ENCODE results near the gene LSS. TPM values are rescaled to one million over a fixed set of nuclear protein-coding genes. Genes with fewer than 3 reads are reported as not detected.

LSS gene
- total RNA-seq, 1 experiment from 2014 or later = 101 TPM

GRCh38 chr21:46266946-46267345 lies 38.4 kb upstream of the LSS start (continued):
- no peak for TF ChIP-seq CDX4 (CRISPR knock-in tag; IDR thresholded peaks at IDR 0.05; ENCODE audit: borderline replicate concordance)

GRCh38 chr21:46265736-46266525 lies 37.4 kb upstream of the LSS start:
- POLR2A ChIA-PET = no interaction called here
- no peak for ATAC-seq
- H3K4me1 Mint-ChIP-seq = no peaks in the 10 kb centered on the region
- H3K27me3 Mint-ChIP-seq (ENCODE audit: low read depth) = no peaks in the 10 kb centered on the region
- no peaks in the 10 kb centered on the region for H3K9me3 Mint-ChIP-seq
- no peak overlapping the region for H3K27ac Mint-ChIP-seq
- H3K36me3 Mint-ChIP-seq = peaks cover 60% of the 10 kb centered on the region
- no peak for TF ChIP-seq PREB (CRISPR knock-in tag; IDR thresholded peaks at IDR 0.05; ENCODE audit: borderline replicate concordance)
- no peak for TF ChIP-seq OVOL2 (CRISPR knock-in tag; IDR thresholded peaks at IDR 0.05; ENCODE audit: borderline replicate concordance)
- no peak for TF ChIP-seq ZNF416 (CRISPR knock-in tag; IDR thresholded peaks at IDR 0.05)
- CTCF ChIA-PET = interaction anchor here (1.2 kb wide), 1 partner anchor 12 kb away, joined by 3 read pairs; no protein-coding TSS in a partner anchor
- H3K4me3 Mint-ChIP-seq = no peak overlapping the region
- no peak for DNase-seq (ENCODE audit: low spot score)

- H3K27ac Mint-ChIP-seq = no peak overlapping the region
- CTCF ChIA-PET = no interaction called here
- H3K4me3 Mint-ChIP-seq = no peak overlapping the region
- peak; percentile 52 for ATAC-seq
- peaks cover 55% of the 10 kb centered on the region for H3K36me3 Mint-ChIP-seq
- POLR2A ChIA-PET = no interaction called here
- no peaks in the 10 kb centered on the region for H3K9me3 Mint-ChIP-seq
- H3K27me3 Mint-ChIP-seq (ENCODE audit: low read depth) = no peaks in the 10 kb centered on the region
- TF ChIP-seq NFATC4 (CRISPR knock-in tag; IDR thresholded peaks at IDR 0.05) (no peak), ZSCAN18 (CRISPR knock-in tag; IDR thresholded peaks at IDR 0.05) (no peak), ATF1 (CRISPR knock-in tag; IDR thresholded peaks at IDR 0.05) (no peak), JUN (CRISPR knock-in tag; IDR thresholded peaks at IDR 0.05) (no peak), PRDM15 (CRISPR knock-in tag; IDR thresholded peaks at IDR 0.05) (no peak), TP53 (CRISPR knock-in tag; IDR thresholded peaks at IDR 0.05) (no peak), CREB1 (CRISPR knock-in tag; IDR thresholded peaks at IDR 0.05) (no peak), HMGA2 (CRISPR knock-in tag; IDR thresholded peaks at IDR 0.05) (no peak), SMAD4 (CRISPR knock-in tag; IDR thresholded peaks at IDR 0.05) (no peak), E2F4 (CRISPR knock-in tag; IDR thresholded peaks at IDR 0.05; ENCODE audit: borderline replicate concordance, low read depth) (no peak), ESRRA (CRISPR knock-in tag; IDR thresholded peaks at IDR 0.05; ENCODE audit: borderline replicate concordance) (no peak), FOXP1 (CRISPR knock-in tag; IDR thresholded peaks at IDR 0.05; ENCODE audit: borderline replicate concordance) (no peak), ZNF512 (CRISPR knock-in tag; IDR thresholded peaks at IDR 0.05; ENCODE audit: borderline replicate concordance) (no peak), OVOL2 (CRISPR knock-in tag; IDR thresholded peaks at IDR 0.05; ENCODE audit: borderline replicate concordance) (no peak), NR3C1 (CRISPR knock-in tag; conservative IDR thresholded peaks at IDR 0.05; ENCODE audit: low read depth) (no peak), ZNF281 (CRISPR knock-in tag; IDR thresholded peaks at IDR 0.05) (no peak)
- no peaks in the 10 kb centered on the region for H3K4me1 Mint-ChIP-seq
- DNase-seq (ENCODE audit: low spot score) = peak; percentile 26
These were observed 36.1 kb upstream of the LSS start for GRCh38 chr21:46264690-46265144.

Data from WTC11 (cell line).